NCI-H128 (cell line): ENCODE results near the gene AMY1A.
"Not testable (repeated sequence)": the region's sequence is repeated elsewhere in the genome, so short reads cannot be mapped to it uniquely, and the experiment has no call there.

Experiments used
- DNase-seq: peaks from one replicate; lab custom pipeline; 2025; ENCODE audit not compliant: unreplicated experiment; lab: John Stamatoyannopoulos, UW

The AMY1A gene

GRCh38 chr1:103655460-103655859, at the start of gene AMY1A:
Gene AMY1A, plus strand, starts transcription at chr1:103655760. Its CDS starts 571 bp downstream, at chr1:103656331.
- not testable (repeated sequence) for DNase-seq

GRCh38 chr1:103616362-103616761, 39.2 kb upstream of the AMY1A start:
- DNase-seq, result no peak

- DNase-seq, result not testable (repeated sequence)
Measured at GRCh38 chr1:103616994-103617477, 38.5 kb upstream of the AMY1A start, which contains the start of gene AMY2A. Gene AMY2A, plus strand, starts transcription at chr1:103617427. Its CDS starts 14 bp downstream, at chr1:103617441.

GRCh38 chr1:103627436-103627835, 28.1 kb upstream of the AMY1A start:
- not testable (repeated sequence) for DNase-seq

GRCh38 chr1:103641194-103641593, 14.4 kb upstream of the AMY1A start:
- not testable (repeated sequence) for DNase-seq

GRCh38 chr1:103643908-103644307, 11.7 kb upstream of the AMY1A start:
- not testable (repeated sequence) for DNase-seq

- DNase-seq, result not testable (repeated sequence)
Measured at GRCh38 chr1:103650305-103650704, 5.3 kb upstream of the AMY1A start.

- DNase-seq, result not testable (repeated sequence)
Measured at GRCh38 chr1:103650889-103651288, 4.7 kb upstream of the AMY1A start.

- not testable (repeated sequence) for DNase-seq
Measured at GRCh38 chr1:103654133-103654532, 1.4 kb upstream of the AMY1A start.

GRCh38 chr1:103676335-103676734, 20.8 kb downstream of the AMY1A start:
- DNase-seq, result not testable (repeated sequence)

GRCh38 chr1:103696110-103696509, 40.5 kb downstream of the AMY1A start, which contains the start of gene AMY1B:
Gene AMY1B, minus strand, starts transcription at chr1:103696210. Its CDS starts 571 bp downstream, at chr1:103695639.
- not testable (repeated sequence) for DNase-seq

GRCh38 chr1:103697430-103697829, 41.9 kb downstream of the AMY1A start:
- not testable (repeated sequence) for DNase-seq

- not testable (repeated sequence) for DNase-seq
Measured at GRCh38 chr1:103700669-103701068, 45.1 kb downstream of the AMY1A start.

GRCh38 chr1:103701256-103701655, 45.7 kb downstream of the AMY1A start:
- DNase-seq, result not testable (repeated sequence)

GRCh38 chr1:103707670-103708069, 52.1 kb downstream of the AMY1A start:
- DNase-seq, result not testable (repeated sequence)

- DNase-seq, result not testable (repeated sequence)
Measured at GRCh38 chr1:103710381-103710780, 54.8 kb downstream of the AMY1A start.
